BJ (cell line): Measurements from ENCODE around the gene PEG3. TPM values are rescaled to one million over a fixed set of nuclear protein-coding genes. Genes with fewer than 3 reads are reported as not detected.

Experiments
- CTCF ChIA-PET: fragments of 350-600 bp; formaldehyde crosslinking; extraction: SDS; loops from one replicate; lab custom pipeline; 2021; ENCODE audit warnings: antibody characterized with exemption, inconsistent platforms; lab: Yijun Ruan, JAX
- POLR2A ChIA-PET: fragments of 300-600 bp; sonication (Branson Sonifier 250); formaldehyde crosslinking; extraction: SDS; loops from one replicate; lab custom pipeline; 2021; ENCODE audit warnings: antibody characterized with exemption; lab: Charles Lee
- DNase-seq: peaks from one replicate; pipeline ENCODE4 v3.0.0-alpha.2; 2011; ENCODE audit warnings: low read depth
- H3K27me3 ChIP-seq: 2 replicates; pipeline ENCODE4 v1.6.0; 2011; ENCODE audit warnings: low read length; ENCODE audit not compliant: control insufficient read depth, insufficient read depth
- H3K36me3 ChIP-seq: 2 replicates; pipeline ENCODE4 v1.5.1; 2011; ENCODE audit warnings: low read length; ENCODE audit not compliant: control insufficient read depth, insufficient read depth
- H3K4me3 ChIP-seq: 2 replicates; pipeline ENCODE4 v1.5.1; 2011; ENCODE audit warnings: low read depth, mild to moderate bottlenecking, control low read depth, low read length
- polyA plus RNA-seq: library from polyadenylated mRNA; depleted of rRNA; stranded (reverse); fragments of >200 nt; gene quantifications from 2 replicates; pipeline ENCODE4 v1.2.3, GENCODE V29; 2011
- TF ChIP-seq, protein P1 (sequence below): IDR thresholded peaks from 2 replicates; pipeline ENCODE4 v1.5.1; 2011; ENCODE audit warnings: low read depth, mild to moderate bottlenecking, control low read depth, inconsistent platforms, low read length, moderate library complexity; ENCODE audit not compliant: insufficient read depth

Gene PEG3
- polyA plus RNA-seq, 1 experiment, result 0.04 TPM

GRCh38 chr19:56821209-56821608, 19.3 kb downstream of the PEG3 start:
- POLR2A ChIA-PET, result no interaction called here

DNA sequence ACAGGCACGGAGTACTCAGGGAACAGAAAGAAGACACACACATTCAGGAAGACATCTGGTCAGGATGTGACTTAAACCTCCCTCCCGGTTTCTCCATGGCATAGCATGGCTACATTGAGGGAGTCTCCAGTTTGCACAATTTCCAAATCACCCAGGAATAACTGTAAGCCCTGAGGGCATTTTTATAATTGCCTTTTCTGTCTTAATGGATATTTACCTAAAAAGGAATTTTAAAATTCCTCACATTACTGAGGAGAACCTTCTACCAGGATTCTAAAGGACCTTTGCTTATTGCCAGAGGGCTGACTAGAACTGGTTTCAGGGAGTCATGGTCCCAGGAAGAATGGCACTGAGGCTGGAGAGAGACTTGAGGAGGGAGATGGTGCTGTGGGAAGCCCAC, 21.4 kb downstream of the PEG3 start:
- Histone ChIP-seq H3K27me3 (no peaks in the 10 kb centered on the region), H3K4me3 (no peak overlapping the region), H3K36me3 (no peaks in the 10 kb centered on the region)
- DNase-seq, result no peak
- TF ChIP-seq, protein P1, sequence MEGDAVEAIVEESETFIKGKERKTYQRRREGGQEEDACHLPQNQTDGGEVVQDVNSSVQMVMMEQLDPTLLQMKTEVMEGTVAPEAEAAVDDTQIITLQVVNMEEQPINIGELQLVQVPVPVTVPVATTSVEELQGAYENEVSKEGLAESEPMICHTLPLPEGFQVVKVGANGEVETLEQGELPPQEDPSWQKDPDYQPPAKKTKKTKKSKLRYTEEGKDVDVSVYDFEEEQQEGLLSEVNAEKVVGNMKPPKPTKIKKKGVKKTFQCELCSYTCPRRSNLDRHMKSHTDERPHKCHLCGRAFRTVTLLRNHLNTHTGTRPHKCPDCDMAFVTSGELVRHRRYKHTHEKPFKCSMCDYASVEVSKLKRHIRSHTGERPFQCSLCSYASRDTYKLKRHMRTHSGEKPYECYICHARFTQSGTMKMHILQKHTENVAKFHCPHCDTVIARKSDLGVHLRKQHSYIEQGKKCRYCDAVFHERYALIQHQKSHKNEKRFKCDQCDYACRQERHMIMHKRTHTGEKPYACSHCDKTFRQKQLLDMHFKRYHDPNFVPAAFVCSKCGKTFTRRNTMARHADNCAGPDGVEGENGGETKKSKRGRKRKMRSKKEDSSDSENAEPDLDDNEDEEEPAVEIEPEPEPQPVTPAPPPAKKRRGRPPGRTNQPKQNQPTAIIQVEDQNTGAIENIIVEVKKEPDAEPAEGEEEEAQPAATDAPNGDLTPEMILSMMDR, result no peak
- CTCF ChIA-PET, result no interaction called here
- POLR2A ChIA-PET, result no interaction called here

More at GRCh38 chr19:56821209-56821608, 19.3 kb downstream of the PEG3 start:
- TF ChIP-seq, protein P1, result no peak
- H3K27me3 ChIP-seq, result no peaks in the 10 kb centered on the region
- CTCF ChIA-PET, result no interaction called here
- H3K4me3 ChIP-seq, result no peak overlapping the region
- no peak for DNase-seq
- H3K36me3 ChIP-seq, result no peaks in the 10 kb centered on the region

GRCh38 chr19:56814656-56815055, 25.9 kb downstream of the PEG3 start:
- ChIA-PET POLR2A (no interaction called here), CTCF (interaction anchor here (1.4 kb wide), 1 partner anchor 10 kb away, joined by 4 read pairs; no protein-coding TSS in a partner anchor)
- Histone ChIP-seq H3K27me3 (no peaks in the 10 kb centered on the region), H3K4me3 (no peak overlapping the region), H3K36me3 (no peaks in the 10 kb centered on the region)
- TF ChIP-seq, protein P1, result no peak
- DNase-seq, result no peak

DNA sequence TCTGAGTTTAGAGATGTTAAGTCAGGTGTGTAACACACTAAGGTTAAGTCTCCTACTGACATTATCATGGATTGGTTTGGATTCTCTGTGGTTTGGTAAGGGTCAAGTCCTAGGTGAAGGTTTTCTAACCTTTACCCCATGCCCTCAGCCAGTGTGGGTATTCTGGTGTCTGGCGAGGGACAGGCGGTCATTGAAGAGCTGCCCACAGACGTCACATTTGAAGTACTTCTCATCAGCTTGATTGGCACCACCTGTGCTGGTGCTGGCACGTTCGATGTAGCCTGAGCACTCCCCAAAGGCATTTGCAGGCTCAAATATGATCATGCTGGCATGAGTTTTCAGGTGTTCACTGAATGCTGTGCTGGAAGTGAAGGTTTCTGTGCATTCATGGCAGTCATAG, 27.0 kb downstream of the PEG3 start:
- no peak overlapping the region for H3K4me3 ChIP-seq
- POLR2A ChIA-PET, result no interaction called here
- no peaks in the 10 kb centered on the region for H3K27me3 ChIP-seq
- DNase-seq, result no peak
- CTCF ChIA-PET, result no interaction called here
- H3K36me3 ChIP-seq, result no peaks in the 10 kb centered on the region
- TF ChIP-seq, protein P1, result no peak

DNA sequence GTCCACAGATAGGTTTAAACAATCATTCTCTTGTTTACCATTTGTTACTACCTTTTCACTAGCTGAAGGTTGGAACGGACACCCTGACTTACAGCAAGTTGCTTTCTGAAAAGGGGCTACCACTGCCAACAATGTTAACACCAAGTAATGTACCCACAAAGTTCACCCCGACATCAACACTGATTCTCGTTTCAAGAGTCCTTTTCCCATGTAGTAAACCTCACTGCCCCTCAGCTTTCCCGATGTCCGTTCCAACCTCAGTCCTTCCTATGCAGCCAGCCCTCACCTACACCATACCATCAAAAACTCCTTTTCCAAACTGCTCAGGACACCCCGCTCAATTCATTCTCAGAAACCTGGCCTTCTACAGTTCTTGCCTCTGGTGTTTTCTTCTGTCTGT, 29.0 kb downstream of the PEG3 start:
- ChIA-PET CTCF (no interaction called here), POLR2A (no interaction called here)
- Histone ChIP-seq H3K27me3 (no peaks in the 10 kb centered on the region), H3K4me3 (no peak overlapping the region), H3K36me3 (no peaks in the 10 kb centered on the region)
- TF ChIP-seq, protein P1, result no peak
- no peak for DNase-seq
